SK-N-SH (cell line): ENCODE data around the gene ALDH1L2.

Experiments used
- CHD2 ChIP-seq: fragments of 150-350 bp; IDR thresholded peaks from 2 replicates; pipeline ENCODE4 v1.6.1; 2018; ENCODE audit warnings: low read length; ENCODE audit not compliant: partially characterized antibody
- EZH2phosphoT487 ChIP-seq: fragments of 200-600 bp; sonication (generic); IDR thresholded peaks from 2 replicates; pipeline ENCODE4 v1.6.1; 2017; ENCODE audit warnings: low read depth, mixed run types, mild to moderate bottlenecking, antibody characterized with exemption, moderate library complexity, borderline replicate concordance
- FOXM1 ChIP-seq: IDR thresholded peaks from 2 replicates; pipeline ENCODE4 v1.4.0; 2012; ENCODE audit warnings: low read depth, mild to moderate bottlenecking
- POLR2AphosphoS5 ChIP-seq: IDR thresholded peaks from 2 replicates; pipeline ENCODE4 v1.6.1; 2012; ENCODE audit warnings: low read depth, low read length
- RAD21 ChIP-seq: IDR thresholded peaks from 2 replicates; pipeline ENCODE4 v1.6.1; 2012; ENCODE audit warnings: mild to moderate bottlenecking, low read length
- SIN3A ChIP-seq: IDR thresholded peaks from 2 replicates; pipeline ENCODE4 v1.6.1; 2012; ENCODE audit warnings: low read depth, mild to moderate bottlenecking, low read length, moderate library complexity, borderline replicate concordance
- SMC3 ChIP-seq: IDR thresholded peaks from 2 replicates; pipeline ENCODE4 v1.6.1; 2012; ENCODE audit warnings: low read depth, low read length, improper control_type of control experiment
- USF1 ChIP-seq: IDR thresholded peaks from 2 replicates; pipeline ENCODE4 v1.4.0; 2012; ENCODE audit warnings: low read depth, borderline replicate concordance
- USF2 ChIP-seq: fragments of 150-350 bp; IDR thresholded peaks from 2 replicates; pipeline ENCODE4 v1.6.1; 2017; ENCODE audit warnings: antibody characterized with exemption, low read length, low read depth, borderline replicate concordance
- YY1 ChIP-seq: IDR thresholded peaks from 2 replicates; pipeline ENCODE4 v1.4.0; 2012; ENCODE audit warnings: low read depth, mild to moderate bottlenecking
- TF ChIP-seq, protein P1 (sequence below): fragments of 200-600 bp; sonication (generic); IDR thresholded peaks from 2 replicates; pipeline ENCODE4 v1.6.1; 2017; ENCODE audit warnings: antibody characterized with exemption, mild to moderate bottlenecking, moderate library complexity

DNA sequence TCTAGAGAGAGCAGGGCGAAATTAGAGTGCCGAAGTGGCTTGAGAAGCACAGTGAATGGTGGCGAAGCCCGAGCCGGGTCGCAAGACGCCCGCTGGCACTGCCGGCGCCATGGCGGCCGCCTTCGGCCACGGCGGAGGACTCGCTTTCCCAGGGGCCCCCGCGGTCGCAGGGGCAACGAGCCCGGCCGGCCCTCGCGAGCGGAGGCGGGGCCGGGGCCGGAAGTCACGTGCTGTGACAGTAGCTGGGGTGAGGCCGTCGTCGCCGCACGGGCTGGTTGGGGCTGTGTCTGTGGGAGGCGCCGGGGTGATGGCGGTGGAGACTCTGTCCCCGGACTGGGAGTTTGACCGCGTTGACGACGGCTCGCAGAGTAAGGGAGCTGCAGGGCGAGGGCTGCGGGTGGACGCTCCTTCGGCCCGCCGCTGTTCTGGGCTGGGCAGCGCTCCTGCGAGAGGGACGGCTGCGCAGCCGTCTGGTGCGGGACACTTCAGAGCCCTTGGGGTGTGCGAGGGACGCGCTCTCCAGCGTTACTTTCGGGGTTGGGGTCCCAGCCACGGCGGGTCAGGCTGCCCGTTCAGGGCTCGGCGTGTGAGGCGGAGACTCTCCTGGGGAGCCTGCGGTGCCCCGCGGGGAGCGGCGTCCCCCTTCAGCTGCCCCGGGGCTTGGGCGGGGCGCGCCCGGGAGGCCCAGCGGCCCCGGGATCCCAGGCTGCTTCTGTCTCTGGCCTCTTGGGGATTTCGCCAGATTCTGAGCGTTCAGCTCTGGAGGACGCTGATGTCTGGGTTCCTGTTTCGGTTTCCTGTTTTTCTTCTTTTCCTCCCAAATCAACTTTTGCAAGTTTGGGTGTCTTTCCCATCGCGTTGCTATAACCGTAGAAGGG is 23.5 kb upstream of the ALDH1L2 start, which contains the start of gene WASHC4:
- TF ChIP-seq USF2 = peak; percentile 88; the same call in 1 of the 2 replicates
- TF ChIP-seq RAD21 = no peak
- TF ChIP-seq POLR2AphosphoS5 = peak; percentile 90
- TF ChIP-seq SIN3A = 0 out of 2 replicates have a peak, but pooled peaks have one; percentile 42
- TF ChIP-seq USF1 = peak; percentile 97
- TF ChIP-seq, protein P1, sequence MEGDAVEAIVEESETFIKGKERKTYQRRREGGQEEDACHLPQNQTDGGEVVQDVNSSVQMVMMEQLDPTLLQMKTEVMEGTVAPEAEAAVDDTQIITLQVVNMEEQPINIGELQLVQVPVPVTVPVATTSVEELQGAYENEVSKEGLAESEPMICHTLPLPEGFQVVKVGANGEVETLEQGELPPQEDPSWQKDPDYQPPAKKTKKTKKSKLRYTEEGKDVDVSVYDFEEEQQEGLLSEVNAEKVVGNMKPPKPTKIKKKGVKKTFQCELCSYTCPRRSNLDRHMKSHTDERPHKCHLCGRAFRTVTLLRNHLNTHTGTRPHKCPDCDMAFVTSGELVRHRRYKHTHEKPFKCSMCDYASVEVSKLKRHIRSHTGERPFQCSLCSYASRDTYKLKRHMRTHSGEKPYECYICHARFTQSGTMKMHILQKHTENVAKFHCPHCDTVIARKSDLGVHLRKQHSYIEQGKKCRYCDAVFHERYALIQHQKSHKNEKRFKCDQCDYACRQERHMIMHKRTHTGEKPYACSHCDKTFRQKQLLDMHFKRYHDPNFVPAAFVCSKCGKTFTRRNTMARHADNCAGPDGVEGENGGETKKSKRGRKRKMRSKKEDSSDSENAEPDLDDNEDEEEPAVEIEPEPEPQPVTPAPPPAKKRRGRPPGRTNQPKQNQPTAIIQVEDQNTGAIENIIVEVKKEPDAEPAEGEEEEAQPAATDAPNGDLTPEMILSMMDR = 0 out of 2 replicates have a peak, but pooled peaks have one; percentile 6
- no peak for TF ChIP-seq FOXM1
- TF ChIP-seq SMC3 = no peak
- peak; percentile 99 for TF ChIP-seq CHD2
- TF ChIP-seq YY1 = peak; percentile 95
- no peak for TF ChIP-seq EZH2phosphoT487
